Measurements from ENCODE around the gene ZNF398. TPM values are rescaled to one million over a fixed set of nuclear protein-coding genes. Genes with fewer than 3 reads are reported as not detected.

Gene ZNF398
- total RNA-seq, 1 donor from 2014 or later, result 10.8 TPM

GRCh38 chr7:149226840-149227494, 79.7 kb downstream of the ZNF398 start:
- DNase-seq, result no peak

DNA sequence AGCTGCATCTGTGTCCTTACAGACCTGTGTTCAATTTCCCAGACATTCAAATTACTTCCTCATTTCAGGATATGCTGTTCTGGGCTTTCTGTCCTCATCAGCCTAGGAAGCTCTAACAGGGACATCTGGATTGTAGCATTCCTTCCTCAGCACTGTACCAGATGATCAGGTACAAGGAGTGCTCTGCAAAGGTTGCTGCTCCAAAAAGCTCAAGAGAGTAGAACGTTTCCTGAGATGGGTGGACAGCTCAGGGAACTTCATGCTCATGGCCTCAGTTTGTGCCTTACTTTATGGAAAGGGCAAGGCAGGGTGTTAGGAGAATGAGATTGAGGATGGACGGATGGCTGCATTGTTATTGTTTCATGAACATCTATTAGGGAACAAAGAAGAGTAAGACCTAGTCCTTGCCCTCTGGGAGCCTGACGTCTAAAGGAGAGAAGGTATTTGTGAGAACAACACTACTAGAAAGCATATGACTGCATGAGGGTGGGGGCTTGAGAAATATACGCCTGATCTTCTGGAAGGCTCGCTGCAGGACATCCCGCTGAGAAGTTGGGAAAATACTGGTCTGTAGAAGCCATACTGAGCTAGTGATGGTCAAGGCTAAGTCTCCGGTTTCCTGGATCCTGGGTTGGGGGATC, 81.7 kb downstream of the ZNF398 start:
- no peak for DNase-seq

- no peak for DNase-seq
Measured at GRCh38 chr7:149229526-149229925, 82.3 kb downstream of the ZNF398 start.

- no peak for DNase-seq
Measured at GRCh38 chr7:149232362-149232761, 85.1 kb downstream of the ZNF398 start.

Small RNA genes lying within 50 kb of the gene (small RNA-seq; reads per million reads assigned to genes)
- gene AC004890.1 (ENCODE audit: low replicate concordance) (not detected), gene RN7SL521P (ENCODE audit: low replicate concordance) (0.24 reads per million, percentile 10 among the genes with 10 or more reads in this experiment)

Other genes with a start within 250 kb of the ZNF398 start
- 72.3 TPM for gene PDIA4, start 118.9 kb upstream of the ZNF398 start, total RNA-seq
- 6.6 TPM for gene ZNF786, start 56.7 kb upstream of the ZNF398 start, total RNA-seq
- 2.4 TPM for gene ZNF425, start 21.1 kb upstream of the ZNF398 start, total RNA-seq
- gene ZNF282, start 48.1 kb downstream of the ZNF398 start, total RNA-seq, result 17.8 TPM
- gene ZNF212, start 92.2 kb downstream of the ZNF398 start, total RNA-seq, result 6.6 TPM
- gene ZNF783, start 114.7 kb downstream of the ZNF398 start, total RNA-seq, result 10.2 TPM

Measured in skin of body (tissue), 3 donors.